Mammary epithelial cell (primary cell): ENCODE measurements around the gene TXNRD2.

Experiments used
- EZH2 ChIP-seq: IDR thresholded peaks from 2 replicates; pipeline ENCODE4 v1.6.1; 2012; ENCODE audit warnings: low read length, inconsistent platforms, borderline replicate concordance
- TF ChIP-seq, protein P1 (sequence below), 2 donors: IDR thresholded peaks in 1 of 2; conservative IDR thresholded peaks in 1 of 2; 2 replicates each; pipeline ENCODE4 v1.5.1; 2011 to 2012; ENCODE audit warnings: inconsistent platforms in 2 of 2, low read length in 2 of 2, mild to moderate bottlenecking in 2 of 2, control low read depth in 1 of 2, low read depth in 1 of 2; ENCODE audit not compliant: insufficient read depth in 1 of 2; ENCODE audit errors: extremely low read depth in 1 of 2

DNA sequence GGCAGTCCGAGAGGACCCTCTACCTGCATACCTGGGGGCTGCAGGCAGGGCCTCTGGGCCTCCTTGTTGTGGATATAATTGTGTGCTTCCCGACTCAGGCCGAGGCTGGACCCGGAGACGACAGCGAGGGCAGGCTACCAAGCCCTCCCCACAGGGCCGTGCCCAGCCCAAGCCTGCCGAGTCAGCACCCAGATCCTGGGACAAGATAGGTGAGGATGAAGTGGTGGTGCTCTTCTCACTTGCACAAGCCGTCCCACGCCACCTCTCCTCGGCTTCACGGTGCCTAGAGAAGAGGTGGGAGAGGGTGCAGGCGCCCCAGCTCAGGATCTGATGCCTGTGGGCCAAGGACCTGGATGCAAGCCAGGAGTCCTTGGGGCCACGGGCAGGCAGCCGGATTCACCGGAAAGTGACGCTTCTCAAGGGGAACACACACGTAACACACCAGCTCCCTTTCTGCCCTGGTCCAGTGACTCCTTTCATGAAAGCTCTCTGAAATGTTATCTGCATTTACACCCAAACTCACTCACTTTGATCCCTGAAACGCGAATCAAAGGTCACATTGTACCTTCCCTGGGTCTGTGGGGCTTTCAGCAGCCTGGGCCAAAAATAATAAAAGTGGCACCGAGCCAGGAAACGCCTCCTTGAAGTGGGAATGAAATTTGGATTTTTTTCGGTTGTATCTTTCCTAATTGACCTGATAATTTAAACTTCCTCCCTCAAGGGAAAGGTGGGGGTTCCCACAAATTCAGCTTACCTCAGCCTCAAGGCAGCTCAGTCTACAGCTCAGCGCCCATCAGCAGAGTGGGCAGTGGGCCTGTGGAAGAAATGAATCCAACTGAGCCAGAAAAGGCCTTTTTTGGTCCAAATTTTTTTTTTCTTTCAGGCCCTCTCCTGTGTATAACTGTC lies 85.9 kb downstream of the TXNRD2 start:
- no peak for TF ChIP-seq EZH2
- TF ChIP-seq, protein P1, sequence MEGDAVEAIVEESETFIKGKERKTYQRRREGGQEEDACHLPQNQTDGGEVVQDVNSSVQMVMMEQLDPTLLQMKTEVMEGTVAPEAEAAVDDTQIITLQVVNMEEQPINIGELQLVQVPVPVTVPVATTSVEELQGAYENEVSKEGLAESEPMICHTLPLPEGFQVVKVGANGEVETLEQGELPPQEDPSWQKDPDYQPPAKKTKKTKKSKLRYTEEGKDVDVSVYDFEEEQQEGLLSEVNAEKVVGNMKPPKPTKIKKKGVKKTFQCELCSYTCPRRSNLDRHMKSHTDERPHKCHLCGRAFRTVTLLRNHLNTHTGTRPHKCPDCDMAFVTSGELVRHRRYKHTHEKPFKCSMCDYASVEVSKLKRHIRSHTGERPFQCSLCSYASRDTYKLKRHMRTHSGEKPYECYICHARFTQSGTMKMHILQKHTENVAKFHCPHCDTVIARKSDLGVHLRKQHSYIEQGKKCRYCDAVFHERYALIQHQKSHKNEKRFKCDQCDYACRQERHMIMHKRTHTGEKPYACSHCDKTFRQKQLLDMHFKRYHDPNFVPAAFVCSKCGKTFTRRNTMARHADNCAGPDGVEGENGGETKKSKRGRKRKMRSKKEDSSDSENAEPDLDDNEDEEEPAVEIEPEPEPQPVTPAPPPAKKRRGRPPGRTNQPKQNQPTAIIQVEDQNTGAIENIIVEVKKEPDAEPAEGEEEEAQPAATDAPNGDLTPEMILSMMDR (conservative IDR thresholded peaks at IDR 0.05 in 1 of 2, IDR thresholded peaks at IDR 0.05 in 1 of 2; ENCODE audit: extremely low read depth in 1 of 2, insufficient read depth in 1 of 2, low read depth in 1 of 2, low read length in 2 of 2), result no peak
